Sigmoid colon (tissue), 4 donors: ENCODE data around the gene KLHL7.

Experiments used
- CTCF ChIP-seq, 4 experiments: fragments of 450-650 bp in 3 of 4; fragments of 200-600 bp in 1 of 4; IDR thresholded peaks; one replicate each; pipeline ENCODE4 v1.5.1; 2016 to 2019; ENCODE audit warnings: antibody characterized with exemption in 4 of 4, mild to moderate bottlenecking in 3 of 4, moderate library complexity in 2 of 4
- EP300 ChIP-seq, 4 donors: sonication (generic); formaldehyde crosslinking; IDR thresholded peaks; one replicate each; pipeline ENCODE4 v1.6.1; 2017; ENCODE audit warnings: antibody characterized with exemption in 4 of 4
- POLR2AphosphoS5 ChIP-seq, 4 donors: sonication (generic); formaldehyde crosslinking; IDR thresholded peaks; one replicate each; pipeline ENCODE4 v1.6.1; 2017; ENCODE audit warnings: antibody characterized with exemption in 4 of 4

GRCh38 chr7:23205909-23206767 is 100.6 kb downstream of the KLHL7 start:
- TF ChIP-seq CTCF (IDR thresholded peaks at IDR 0.05) (no peak), POLR2AphosphoS5 (IDR thresholded peaks at IDR 0.05) (no peak), EP300 (IDR thresholded peaks at IDR 0.05) (no peak)
